HG03280 (cell line): ENCODE results near the gene PPL.
"Not testable (repeated sequence)": the region's sequence is repeated elsewhere in the genome, so short reads cannot be mapped to it uniquely, and the experiment has no call there.

Source experiments
- ATAC-seq: cut with Tn5 transposase; IDR thresholded peaks from one replicate; pipeline ENCODE4 v1.9.1; 2021; ENCODE audit warnings: mild to moderate bottlenecking, moderate library complexity; ENCODE audit not compliant: unreplicated experiment

Gene PPL

GRCh38 chr16:4913774-4914525 is 23.0 kb downstream of the PPL start:
- no peak for ATAC-seq

GRCh38 chr16:4913130-4913773 is 23.7 kb downstream of the PPL start:
- ATAC-seq, result no peak

GRCh38 chr16:4911970-4912386 is 25.0 kb downstream of the PPL start:
- ATAC-seq, result no peak

GRCh38 chr16:4910828-4911227 is 26.1 kb downstream of the PPL start:
- no peak for ATAC-seq

- no peak for ATAC-seq
Observed at GRCh38 chr16:4909825-4910224, 27.1 kb downstream of the PPL start.

GRCh38 chr16:4908854-4909401 is 28.0 kb downstream of the PPL start:
- ATAC-seq, result no peak

- no peak for ATAC-seq
Observed at GRCh38 chr16:4904942-4905615, 31.9 kb downstream of the PPL start.

- no peak for ATAC-seq
Observed at GRCh38 chr16:4904108-4904941, 32.6 kb downstream of the PPL start.

- no peak for ATAC-seq
Observed at GRCh38 chr16:4902038-4902437, 34.9 kb downstream of the PPL start.

GRCh38 chr16:4900750-4901149 is 36.2 kb downstream of the PPL start:
- ATAC-seq, result no peak

GRCh38 chr16:4900036-4900435 is 36.9 kb downstream of the PPL start:
- ATAC-seq, result no peak

GRCh38 chr16:4899474-4899846 is 37.5 kb downstream of the PPL start:
- no peak for ATAC-seq

- no peak for ATAC-seq
Observed at GRCh38 chr16:4898811-4899473, 38.0 kb downstream of the PPL start.

- no peak for ATAC-seq
Observed at GRCh38 chr16:4897328-4897727, 39.6 kb downstream of the PPL start.

GRCh38 chr16:4896761-4897160 is 40.2 kb downstream of the PPL start:
- not testable (repeated sequence) for ATAC-seq

- no peak for ATAC-seq
Observed at GRCh38 chr16:4895366-4895765, 41.6 kb downstream of the PPL start.

GRCh38 chr16:4894276-4895150 is 42.4 kb downstream of the PPL start:
- no peak for ATAC-seq

GRCh38 chr16:4893103-4893862 is 43.7 kb downstream of the PPL start:
- ATAC-seq, result no peak
